SK-N-SH treated with all-trans-retinoic acid at 6 μM for 48 hours (cell line): ENCODE measurements around the gene FUT3.

Experiments
- ATAC-seq: fragments of 200-7000 bp; cut with Tn5 transposase; 3 replicates; pipeline ENCODE4 v1.9.1; 2020; ENCODE audit warnings: mild to moderate bottlenecking, moderate library complexity
- BACH2 ChIP-seq: fragments of 250-450 bp; sonication (Bioruptor Pico); IDR thresholded peaks from 2 replicates; pipeline ENCODE4 v1.9.0; 2021; ENCODE audit warnings: mild to moderate bottlenecking, borderline replicate concordance
- CSDC2 ChIP-seq: fragments of 250-450 bp; sonication (Bioruptor Pico); IDR thresholded peaks from 2 replicates; pipeline ENCODE4 v1.5.0; 2020; ENCODE audit warnings: mild to moderate bottlenecking, moderate library complexity
- CSRNP3 ChIP-seq: fragments of 250-450 bp; sonication (Bioruptor Pico); IDR thresholded peaks from 2 replicates; pipeline ENCODE4 v1.5.1; 2021; ENCODE audit warnings: mild to moderate bottlenecking, moderate library complexity
- ESRRG ChIP-seq: fragments of 250-450 bp; sonication (Bioruptor Pico); IDR thresholded peaks from 2 replicates; pipeline ENCODE4 v1.6.1; 2021; ENCODE audit warnings: mild to moderate bottlenecking
- GLIS3 ChIP-seq: fragments of 250-450 bp; sonication (Bioruptor Pico); IDR thresholded peaks from 2 replicates; pipeline ENCODE4 v1.5.0; 2020; ENCODE audit warnings: mild to moderate bottlenecking, moderate library complexity
- ISL1 ChIP-seq: fragments of 250-450 bp; sonication (Bioruptor Pico); IDR thresholded peaks from 2 replicates; pipeline ENCODE4 v2.1.2; 2022; ENCODE audit warnings: mild to moderate bottlenecking, moderate library complexity
- OSR1 ChIP-seq: fragments of 250-450 bp; sonication (Bioruptor Pico); IDR thresholded peaks from 2 replicates; pipeline ENCODE4 v1.8.0; 2022; ENCODE audit warnings: moderate library complexity, mild to moderate bottlenecking, inconsistent platforms
- PPARA ChIP-seq: fragments of 250-450 bp; sonication (Bioruptor Pico); IDR thresholded peaks from 2 replicates; pipeline ENCODE4 v1.5.0; 2020; ENCODE audit warnings: mild to moderate bottlenecking, borderline replicate concordance
- RARB ChIP-seq: fragments of 250-450 bp; sonication (Bioruptor Pico); IDR thresholded peaks from 2 replicates; pipeline ENCODE4 v1.8.0; 2021; ENCODE audit warnings: mild to moderate bottlenecking, moderate library complexity
- SNAI2 ChIP-seq: fragments of 250-450 bp; sonication (Bioruptor Pico); IDR thresholded peaks from 2 replicates; pipeline ENCODE4 v1.5.0; 2020; ENCODE audit warnings: mild to moderate bottlenecking, moderate library complexity
- TCF4 ChIP-seq: fragments of 250-450 bp; sonication (Bioruptor Pico); IDR thresholded peaks from 2 replicates; pipeline ENCODE4 v1.8.0; 2021; ENCODE audit warnings: mild to moderate bottlenecking, moderate library complexity, borderline replicate concordance
- TOX ChIP-seq: fragments of 250-450 bp; sonication (Bioruptor Pico); IDR thresholded peaks from 2 replicates; pipeline ENCODE4 v1.8.0; 2021; ENCODE audit warnings: mild to moderate bottlenecking, moderate library complexity, borderline replicate concordance
- TSHZ2 ChIP-seq: fragments of 250-450 bp; sonication (Bioruptor Pico); IDR thresholded peaks from 2 replicates; pipeline ENCODE4 v1.5.0; 2020; ENCODE audit warnings: mild to moderate bottlenecking, moderate library complexity
- ZC3H10 ChIP-seq: fragments of 250-450 bp; sonication (Bioruptor Pico); IDR thresholded peaks from 2 replicates; pipeline ENCODE4 v1.5.1; 2021; ENCODE audit warnings: mild to moderate bottlenecking, moderate library complexity
- ZFP3 ChIP-seq: fragments of 250-450 bp; sonication (Bioruptor Pico); IDR thresholded peaks from 2 replicates; pipeline ENCODE4 v1.5.0; 2020; ENCODE audit warnings: mild to moderate bottlenecking, moderate library complexity
- ZFP30 ChIP-seq: fragments of 450-650 bp; formaldehyde crosslinking; IDR thresholded peaks from 2 replicates; pipeline ENCODE4 v1.5.0; 2022; ENCODE audit warnings: mild to moderate bottlenecking, moderate library complexity
- ZNF565 ChIP-seq: fragments of 450-650 bp; formaldehyde crosslinking; conservative IDR thresholded peaks from 2 replicates; pipeline ENCODE4 v1.5.0; 2020; ENCODE audit warnings: low read depth, mild to moderate bottlenecking, moderate library complexity
- ZNF70 ChIP-seq: fragments of 450-650 bp; formaldehyde crosslinking; IDR thresholded peaks from 2 replicates; pipeline ENCODE4 v1.5.0; 2020; ENCODE audit warnings: mild to moderate bottlenecking, moderate library complexity
- ZNF8 ChIP-seq: fragments of 450-650 bp; formaldehyde crosslinking; IDR thresholded peaks from 2 replicates; pipeline ENCODE4 v1.5.0; 2020; ENCODE audit warnings: mild to moderate bottlenecking, moderate library complexity
- TF ChIP-seq, protein P1 (sequence below): fragments of 250-450 bp; sonication (Bioruptor Pico); IDR thresholded peaks from 2 replicates; pipeline ENCODE4 v1.5.1; 2020; ENCODE audit warnings: low read depth, mild to moderate bottlenecking, moderate library complexity
- TF ChIP-seq, protein P2 (sequence below): fragments of 250-450 bp; sonication (Bioruptor Pico); IDR thresholded peaks from 2 replicates; pipeline ENCODE4 v1.8.0; 2021; ENCODE audit warnings: low read depth, mild to moderate bottlenecking, moderate library complexity, borderline replicate concordance
- TF ChIP-seq, protein P3 (sequence below): fragments of 250-450 bp; sonication (Bioruptor Pico); IDR thresholded peaks from 2 replicates; pipeline ENCODE4 v1.8.0; 2020; ENCODE audit warnings: mild to moderate bottlenecking, moderate library complexity, borderline replicate concordance

FUT3 gene

GRCh38 chr19:5829567-5830310 is 21.5 kb downstream of the FUT3 start:
- no peak for TF ChIP-seq CSRNP3 (CRISPR knock-in tag)
- TF ChIP-seq, protein P1, sequence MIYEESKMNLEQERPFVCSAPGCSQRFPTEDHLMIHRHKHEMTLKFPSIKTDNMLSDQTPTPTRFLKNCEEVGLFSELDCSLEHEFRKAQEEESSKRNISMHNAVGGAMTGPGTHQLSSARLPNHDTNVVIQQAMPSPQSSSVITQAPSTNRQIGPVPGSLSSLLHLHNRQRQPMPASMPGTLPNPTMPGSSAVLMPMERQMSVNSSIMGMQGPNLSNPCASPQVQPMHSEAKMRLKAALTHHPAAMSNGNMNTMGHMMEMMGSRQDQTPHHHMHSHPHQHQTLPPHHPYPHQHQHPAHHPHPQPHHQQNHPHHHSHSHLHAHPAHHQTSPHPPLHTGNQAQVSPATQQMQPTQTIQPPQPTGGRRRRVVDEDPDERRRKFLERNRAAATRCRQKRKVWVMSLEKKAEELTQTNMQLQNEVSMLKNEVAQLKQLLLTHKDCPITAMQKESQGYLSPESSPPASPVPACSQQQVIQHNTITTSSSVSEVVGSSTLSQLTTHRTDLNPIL (CRISPR knock-in tag), result no peak
- no peak for TF ChIP-seq RARB (CRISPR knock-in tag)
- TF ChIP-seq, protein P2, sequence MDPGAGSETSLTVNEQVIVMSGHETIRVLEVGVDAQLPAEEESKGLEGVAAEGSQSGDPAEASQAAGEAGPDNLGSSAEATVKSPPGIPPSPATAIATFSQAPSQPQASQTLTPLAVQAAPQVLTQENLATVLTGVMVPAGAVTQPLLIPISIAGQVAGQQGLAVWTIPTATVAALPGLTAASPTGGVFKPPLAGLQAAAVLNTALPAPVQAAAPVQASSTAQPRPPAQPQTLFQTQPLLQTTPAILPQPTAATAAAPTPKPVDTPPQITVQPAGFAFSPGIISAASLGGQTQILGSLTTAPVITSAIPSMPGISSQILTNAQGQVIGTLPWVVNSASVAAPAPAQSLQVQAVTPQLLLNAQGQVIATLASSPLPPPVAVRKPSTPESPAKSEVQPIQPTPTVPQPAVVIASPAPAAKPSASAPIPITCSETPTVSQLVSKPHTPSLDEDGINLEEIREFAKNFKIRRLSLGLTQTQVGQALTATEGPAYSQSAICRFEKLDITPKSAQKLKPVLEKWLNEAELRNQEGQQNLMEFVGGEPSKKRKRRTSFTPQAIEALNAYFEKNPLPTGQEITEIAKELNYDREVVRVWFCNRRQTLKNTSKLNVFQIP, result no peak
- no peak for TF ChIP-seq ZFP3 (CRISPR knock-in tag)
- TF ChIP-seq ESRRG (CRISPR knock-in tag), result no peak
- TF ChIP-seq ISL1 (CRISPR knock-in tag), result no peak
- no peak for TF ChIP-seq BACH2
- TF ChIP-seq ZNF565 (CRISPR knock-in tag), result no peak
- no peak for TF ChIP-seq CSDC2 (CRISPR knock-in tag)
- TF ChIP-seq SNAI2 (CRISPR knock-in tag), result no peak
- no peak for TF ChIP-seq TOX (CRISPR knock-in tag)
- TF ChIP-seq ZNF70 (CRISPR knock-in tag), result no peak
- no peak for TF ChIP-seq ZC3H10 (CRISPR knock-in tag)
- no peak for TF ChIP-seq GLIS3
- no peak for TF ChIP-seq TSHZ2 (CRISPR knock-in tag)
- TF ChIP-seq PPARA, result no peak
- TF ChIP-seq, protein P3, sequence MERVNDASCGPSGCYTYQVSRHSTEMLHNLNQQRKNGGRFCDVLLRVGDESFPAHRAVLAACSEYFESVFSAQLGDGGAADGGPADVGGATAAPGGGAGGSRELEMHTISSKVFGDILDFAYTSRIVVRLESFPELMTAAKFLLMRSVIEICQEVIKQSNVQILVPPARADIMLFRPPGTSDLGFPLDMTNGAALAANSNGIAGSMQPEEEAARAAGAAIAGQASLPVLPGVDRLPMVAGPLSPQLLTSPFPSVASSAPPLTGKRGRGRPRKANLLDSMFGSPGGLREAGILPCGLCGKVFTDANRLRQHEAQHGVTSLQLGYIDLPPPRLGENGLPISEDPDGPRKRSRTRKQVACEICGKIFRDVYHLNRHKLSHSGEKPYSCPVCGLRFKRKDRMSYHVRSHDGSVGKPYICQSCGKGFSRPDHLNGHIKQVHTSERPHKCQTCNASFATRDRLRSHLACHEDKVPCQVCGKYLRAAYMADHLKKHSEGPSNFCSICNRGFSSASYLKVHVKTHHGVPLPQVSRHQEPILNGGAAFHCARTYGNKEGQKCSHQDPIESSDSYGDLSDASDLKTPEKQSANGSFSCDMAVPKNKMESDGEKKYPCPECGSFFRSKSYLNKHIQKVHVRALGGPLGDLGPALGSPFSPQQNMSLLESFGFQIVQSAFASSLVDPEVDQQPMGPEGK (CRISPR knock-in tag), result no peak
- no peak for ATAC-seq

GRCh38 chr19:5828661-5829566 is 22.3 kb downstream of the FUT3 start:
- peak; percentile 23 for ATAC-seq

More at GRCh38 chr19:5828661-5829566, 22.3 kb downstream of the FUT3 start:
- TF ChIP-seq ZNF565 (CRISPR knock-in tag) (no peak), TCF4 (CRISPR knock-in tag) (peak; percentile 41; the same call in 1 of the 2 replicates), GLIS3 (no peak), ZNF8 (no peak), CSRNP3 (CRISPR knock-in tag) (no peak), ZFP30 (CRISPR knock-in tag) (no peak), ESRRG (CRISPR knock-in tag) (no peak), OSR1 (no peak), BACH2 (no peak)
- TF ChIP-seq, protein P1 (CRISPR knock-in tag), result no peak
- TF ChIP-seq, protein P3 (CRISPR knock-in tag), result peak; percentile 59; the same call in 1 of the 2 replicates
